Fibroblast of lung (primary cell): ENCODE data around the gene TBRG4. TPM values are rescaled to one million over a fixed set of nuclear protein-coding genes. Genes with fewer than 3 reads are reported as not detected.

Experiments
- DNase-seq, 2 donors: peaks; one replicate each; pipeline versions ENCODE4 v3.0.0 to v3.0.0-alpha.2; 2010; ENCODE audit warnings: low read depth in 2 of 2
- H2AFZ ChIP-seq: 2 replicates; pipeline ENCODE4 v1.5.1; 2012; ENCODE audit warnings: low read length, control low read depth, inconsistent platforms
- H3K27ac ChIP-seq: 2 replicates; pipeline ENCODE4 v1.5.1; 2011; ENCODE audit warnings: low read length, control low read depth; ENCODE audit not compliant: insufficient read depth
- H3K27me3 ChIP-seq: 2 replicates; pipeline ENCODE4 v1.5.1; 2011; ENCODE audit warnings: mild to moderate bottlenecking, low read length; ENCODE audit not compliant: control insufficient read depth, insufficient read depth
- H3K36me3 ChIP-seq: 2 replicates; pipeline ENCODE4 v1.5.1; 2011; ENCODE audit warnings: low read length; ENCODE audit not compliant: control insufficient read depth, insufficient read depth
- H3K4me1 ChIP-seq: 2 replicates; pipeline ENCODE4 v1.5.1; 2011; ENCODE audit warnings: low read length; ENCODE audit not compliant: control insufficient read depth, insufficient read depth; ENCODE audit errors: extremely low read depth
- H3K4me2 ChIP-seq: 2 replicates; pipeline ENCODE4 v1.5.1; 2011; ENCODE audit warnings: low read length, control low read depth; ENCODE audit not compliant: insufficient read depth; ENCODE audit errors: extremely low read depth
- H3K4me3 ChIP-seq, 4 experiments: fragments of 200-600 bp in 1 of 4; sonication (generic) in 1 of 4; replicated peaks in 1 of 4; 2 replicates each; pipeline ENCODE4 v1.5.1; 2011 to 2016; ENCODE audit warnings: low read length in 4 of 4, low read depth in 3 of 4, mild to moderate bottlenecking in 3 of 4, control low read depth in 2 of 4, inconsistent platforms in 1 of 4, mixed read lengths in 1 of 4; ENCODE audit not compliant: insufficient read depth in 1 of 4; ENCODE audit errors: control extremely low read depth in 1 of 4
- H3K79me2 ChIP-seq: 2 replicates; pipeline ENCODE4 v1.5.1; 2012; ENCODE audit warnings: mild to moderate bottlenecking, low read length, inconsistent platforms; ENCODE audit not compliant: control insufficient read depth, insufficient read depth
- H3K9ac ChIP-seq: 2 replicates; pipeline ENCODE4 v1.5.1; 2011; ENCODE audit warnings: mild to moderate bottlenecking, low read length, control low read depth; ENCODE audit not compliant: insufficient read depth
- H3K9me3 ChIP-seq: 2 replicates; pipeline ENCODE4 v1.5.1; 2012; ENCODE audit warnings: low read depth, low read length; ENCODE audit not compliant: control insufficient read depth, insufficient read depth
- H4K20me1 ChIP-seq: 2 replicates; pipeline ENCODE4 v1.5.1; 2011; ENCODE audit warnings: low read length; ENCODE audit not compliant: control insufficient read depth, insufficient read depth; ENCODE audit errors: extremely low read depth
- EZH2 ChIP-seq: IDR thresholded peaks from 2 replicates; pipeline ENCODE4 v1.5.1; 2012; ENCODE audit warnings: low read length, control low read depth, mild to moderate bottlenecking; ENCODE audit errors: missing control alignments
- polyA plus RNA-seq, 2 donors: library from polyadenylated mRNA; depleted of rRNA in 1 of 2; stranded (reverse) in 1 of 2; unstranded in 1 of 2; fragments of >200 nt; gene quantifications; 2 replicates each; pipeline ENCODE4 v1.2.1, GENCODE V29; 2011 to 2012; ENCODE audit warnings: missing spikeins in 1 of 2
- total RNA-seq: library from RNA; depleted of rRNA; stranded (reverse); fragments of >200 nt; gene quantifications from 2 replicates; pipeline ENCODE4 v1.2.1, GENCODE V29; 2014
- TF ChIP-seq, protein P1 (sequence below), 2 donors: IDR thresholded peaks in 1 of 2; conservative IDR thresholded peaks in 1 of 2; 1 replicate in 1 of 2; 2 replicates in 1 of 2; pipeline ENCODE4 v1.5.1; 2011 to 2012; ENCODE audit warnings: low read length in 2 of 2, control low read depth in 1 of 2, inconsistent platforms in 1 of 2, low read depth in 1 of 2, mild to moderate bottlenecking in 1 of 2

TBRG4 gene
- total and polyA plus RNA-seq, 2 donors (not counting 1 experiment from before 2014, with no cell fraction given) = 27.4 to 52.2 TPM

DNA sequence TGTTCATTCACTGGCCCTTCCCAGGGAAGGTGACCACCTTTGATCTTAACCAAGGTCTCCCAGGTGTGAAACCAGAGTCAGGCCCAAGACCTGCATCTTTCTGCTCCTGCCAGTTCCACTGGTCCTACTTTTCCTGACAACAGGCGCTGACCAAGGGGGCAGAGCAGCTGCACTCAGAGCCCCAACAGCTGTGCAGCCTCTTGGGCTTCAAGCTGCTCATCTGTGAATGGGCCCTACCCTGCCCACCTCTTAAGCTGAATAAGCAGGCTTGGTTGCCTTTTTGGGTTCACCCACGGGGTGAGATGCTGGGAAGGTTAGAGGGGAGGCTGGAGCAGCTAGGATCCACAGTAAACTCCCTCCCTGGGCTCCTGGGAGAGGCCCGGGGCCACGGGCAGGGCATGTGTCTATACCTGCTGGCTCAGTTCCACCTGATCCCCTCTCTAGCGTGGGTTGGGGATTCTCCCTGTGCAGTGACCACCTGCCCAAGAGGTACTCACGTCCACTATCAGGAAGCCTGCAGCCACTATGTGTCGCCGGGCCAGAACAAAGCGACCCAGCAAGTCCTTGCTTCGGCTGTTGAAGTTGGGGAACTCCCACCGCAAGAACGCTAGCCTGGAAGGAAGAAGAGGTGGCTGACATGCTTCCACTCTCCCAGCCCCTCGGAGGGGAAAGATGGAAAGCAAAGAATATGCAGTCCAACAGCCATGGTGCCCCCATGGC is 10.6 kb downstream of the TBRG4 start:
- no peaks in the 10 kb centered on the region for H4K20me1 ChIP-seq
- DNase-seq = no peak
- H3K79me2 ChIP-seq = peaks cover 4% of the 10 kb centered on the region
- no peaks in the 10 kb centered on the region for H3K4me1 ChIP-seq
- H3K27ac ChIP-seq = no peak overlapping the region
- no peak overlapping the region for H3K4me3 ChIP-seq
- H3K9me3 ChIP-seq = no peaks in the 10 kb centered on the region
- no peak overlapping the region for H2AFZ ChIP-seq
- no peaks in the 10 kb centered on the region for H3K27me3 ChIP-seq
- TF ChIP-seq EZH2 = no peak
- TF ChIP-seq, protein P1, sequence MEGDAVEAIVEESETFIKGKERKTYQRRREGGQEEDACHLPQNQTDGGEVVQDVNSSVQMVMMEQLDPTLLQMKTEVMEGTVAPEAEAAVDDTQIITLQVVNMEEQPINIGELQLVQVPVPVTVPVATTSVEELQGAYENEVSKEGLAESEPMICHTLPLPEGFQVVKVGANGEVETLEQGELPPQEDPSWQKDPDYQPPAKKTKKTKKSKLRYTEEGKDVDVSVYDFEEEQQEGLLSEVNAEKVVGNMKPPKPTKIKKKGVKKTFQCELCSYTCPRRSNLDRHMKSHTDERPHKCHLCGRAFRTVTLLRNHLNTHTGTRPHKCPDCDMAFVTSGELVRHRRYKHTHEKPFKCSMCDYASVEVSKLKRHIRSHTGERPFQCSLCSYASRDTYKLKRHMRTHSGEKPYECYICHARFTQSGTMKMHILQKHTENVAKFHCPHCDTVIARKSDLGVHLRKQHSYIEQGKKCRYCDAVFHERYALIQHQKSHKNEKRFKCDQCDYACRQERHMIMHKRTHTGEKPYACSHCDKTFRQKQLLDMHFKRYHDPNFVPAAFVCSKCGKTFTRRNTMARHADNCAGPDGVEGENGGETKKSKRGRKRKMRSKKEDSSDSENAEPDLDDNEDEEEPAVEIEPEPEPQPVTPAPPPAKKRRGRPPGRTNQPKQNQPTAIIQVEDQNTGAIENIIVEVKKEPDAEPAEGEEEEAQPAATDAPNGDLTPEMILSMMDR (conservative IDR thresholded peaks at IDR 0.05 in 1 of 2, IDR thresholded peaks at IDR 0.05 in 1 of 2; ENCODE audit: low read depth in 1 of 2, low read length in 2 of 2) = no peak
- peaks cover 38% of the 10 kb centered on the region for H3K36me3 ChIP-seq
- no peak overlapping the region for H3K4me2 ChIP-seq
- no peak overlapping the region for H3K9ac ChIP-seq

DNA sequence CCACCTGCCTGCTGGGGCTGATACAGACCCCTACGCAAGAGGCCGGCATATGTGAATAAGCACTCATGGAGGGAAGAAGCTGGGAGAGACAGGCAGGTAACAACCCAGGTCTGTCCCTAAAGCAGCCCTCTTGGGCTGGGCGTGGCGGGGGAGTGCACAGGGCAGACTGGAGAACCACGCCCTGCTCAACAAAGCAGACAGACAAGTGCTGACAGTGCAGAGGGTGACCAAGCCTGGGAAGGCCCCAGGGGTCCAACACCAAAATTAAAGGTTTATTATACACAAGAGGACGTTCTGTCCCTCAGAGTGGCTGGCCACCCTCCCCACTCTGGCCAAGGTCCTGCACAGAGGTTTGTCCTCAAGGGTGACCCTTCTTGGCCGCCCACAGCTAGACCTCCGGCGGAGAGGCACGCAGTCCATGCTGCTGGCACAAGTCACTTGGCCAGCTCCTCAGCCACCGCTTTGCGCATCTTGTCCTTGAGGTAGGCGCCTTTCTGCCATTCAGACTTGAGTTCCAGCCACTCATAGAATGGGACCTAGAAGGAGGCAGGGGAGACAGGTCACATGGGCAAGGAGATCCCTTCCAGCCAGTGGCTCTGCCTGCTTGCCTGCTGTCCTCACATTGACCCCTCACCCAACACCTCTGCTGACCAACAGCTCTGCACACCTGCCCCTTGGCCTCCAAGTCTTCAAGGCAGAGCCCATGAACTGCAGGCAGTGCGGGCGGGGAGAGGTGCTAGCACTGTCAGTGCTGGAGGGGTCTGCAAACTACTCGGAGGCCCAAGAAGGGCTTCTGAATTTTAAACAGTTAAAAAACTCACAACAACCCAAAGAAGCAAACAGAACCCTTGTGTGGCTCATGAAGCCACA is 11.4 kb downstream of the TBRG4 start:
- Histone ChIP-seq H3K4me1 (no peaks in the 10 kb centered on the region), H3K36me3 (peaks cover 33% of the 10 kb centered on the region), H3K27me3 (no peaks in the 10 kb centered on the region), H3K79me2 (no peaks in the 10 kb centered on the region), H2AFZ (no peak overlapping the region), H4K20me1 (no peaks in the 10 kb centered on the region), H3K9ac (no peak overlapping the region), H3K27ac (no peak overlapping the region), H3K9me3 (no peaks in the 10 kb centered on the region), H3K4me2 (no peak overlapping the region), H3K4me3 (no peak overlapping the region)
- DNase-seq = no peak
- no peak for TF ChIP-seq EZH2
- TF ChIP-seq, protein P1 (conservative IDR thresholded peaks at IDR 0.05 in 1 of 2, IDR thresholded peaks at IDR 0.05 in 1 of 2; ENCODE audit: low read depth in 1 of 2, low read length in 2 of 2) = no peak
